ENCODE data around the gene NPAS1. TPM values are rescaled to one million over a fixed set of nuclear protein-coding genes. Genes with fewer than 3 reads are reported as not detected.
"Not testable (repeated sequence)": the region's sequence is repeated elsewhere in the genome, so short reads cannot be mapped to it uniquely, and the experiment has no call there.

The NPAS1 gene
- total RNA-seq, 3 donors from 2014 or later (not counting 1 experiment from before 2014, with no cell fraction given), result 0.64 to 0.65 TPM; not detected in 1

GRCh38 chr19:47075179-47075810 lies 55.7 kb downstream of the NPAS1 start:
- intact Hi-C loops (cut with micrococcal nuclease), result loop anchor here (5.0 kb wide), 1 partner anchor 37 kb away; the partner anchor contains the start of gene ZC3H4
- ATAC-seq (peak in 1 of 3 donors; percentile 57), DNase-seq (no peak)
- Histone ChIP-seq H3K27me3 (ENCODE audit: control insufficient read depth, insufficient read depth, low read length) (no peaks in the 10 kb centered on the region), H3K9me3 (ENCODE audit: control insufficient read depth, insufficient read depth, low read length) (no peaks in the 10 kb centered on the region), H3K4me3 (ENCODE audit: low read length) (no peak overlapping the region), H3K36me3 (ENCODE audit: control insufficient read depth, insufficient read depth, low read length) (peaks cover 62% of the 10 kb centered on the region), H3K4me1 (ENCODE audit: control insufficient read depth, insufficient read depth, low read length) (peaks cover 10% of the 10 kb centered on the region), H3K27ac (ENCODE audit: low read length) (no peak overlapping the region)
- no peak for TF ChIP-seq CTCF (IDR thresholded peaks at IDR 0.05)
- Mint-ChIP-seq H3K27ac (peak overlapping the region in 1 of 2 donors; percentile 61), H3K9me3 (no peaks in the 10 kb centered on the region), H3K4me1 (peaks cover 12 to 16% of the 10 kb centered on the region in 2 donors), H3K4me3 (no peak overlapping the region), H3K36me3 (no peaks in the 10 kb centered on the region), H3K27me3 (ENCODE audit: low read depth in 2 of 2) (no peaks in the 10 kb centered on the region)
- 77% methylated on average over 15 of the region's 15 CpGs for WGBS (ENCODE audit: insufficient coverage)

- Histone ChIP-seq H3K4me1 (ENCODE audit: control insufficient read depth, insufficient read depth, low read length) (peaks cover 10% of the 10 kb centered on the region), H3K4me3 (ENCODE audit: low read length) (no peak overlapping the region), H3K9me3 (ENCODE audit: control insufficient read depth, insufficient read depth, low read length) (no peaks in the 10 kb centered on the region), H3K27me3 (ENCODE audit: control insufficient read depth, insufficient read depth, low read length) (no peaks in the 10 kb centered on the region), H3K36me3 (ENCODE audit: control insufficient read depth, insufficient read depth, low read length) (peaks cover 61% of the 10 kb centered on the region), H3K27ac (ENCODE audit: low read length) (no peak overlapping the region)
- intact Hi-C loops (cut with micrococcal nuclease), result loop anchor here (5.0 kb wide), 1 partner anchor 36 kb away; the partner anchor contains the start of gene ZC3H4
- Mint-ChIP-seq H3K36me3 (no peaks in the 10 kb centered on the region), H3K9me3 (no peaks in the 10 kb centered on the region), H3K27ac (peak overlapping the region in 1 of 2 donors; percentile 61), H3K27me3 (ENCODE audit: low read depth in 2 of 2) (no peaks in the 10 kb centered on the region), H3K4me1 (peaks cover 10 to 12% of the 10 kb centered on the region in 2 donors), H3K4me3 (no peak overlapping the region)
- TF ChIP-seq CTCF (IDR thresholded peaks at IDR 0.05), result no peak
- ATAC-seq (no peak), DNase-seq (no peak)
- WGBS (ENCODE audit: insufficient coverage), result 93% methylated on average over 13 of the region's 13 CpGs
Observed at GRCh38 chr19:47075941-47076340, 56.3 kb downstream of the NPAS1 start.

- WGBS (ENCODE audit: insufficient coverage), result 99% methylated on average over 13 of the region's 13 CpGs
Observed at GRCh38 chr19:47078351-47078750, 58.7 kb downstream of the NPAS1 start.

GRCh38 chr19:47081095-47081494 lies 61.5 kb downstream of the NPAS1 start:
- no peaks in the 10 kb centered on the region for H3K27me3 Mint-ChIP-seq (ENCODE audit: low read depth in 2 of 2)
- H3K36me3 ChIP-seq (ENCODE audit: control insufficient read depth, insufficient read depth, low read length), result peaks cover 72% of the 10 kb centered on the region
- DNase-seq (no peak), ATAC-seq (no peak)
- H3K36me3 Mint-ChIP-seq, result peaks cover 6% of the 10 kb centered on the region
- peaks cover 0 to 2% of the 10 kb centered on the region in 2 donors for H3K4me1 Mint-ChIP-seq
- no peaks in the 10 kb centered on the region for H3K9me3 Mint-ChIP-seq
- TF ChIP-seq CTCF (IDR thresholded peaks at IDR 0.05), result no peak
- 96% methylated on average over 6 of the region's 6 CpGs for WGBS (ENCODE audit: insufficient coverage)
- H3K27me3 ChIP-seq (ENCODE audit: control insufficient read depth, insufficient read depth, low read length), result no peaks in the 10 kb centered on the region
- no peak overlapping the region for H3K4me3 Mint-ChIP-seq
- H3K9me3 ChIP-seq (ENCODE audit: control insufficient read depth, insufficient read depth, low read length), result no peaks in the 10 kb centered on the region
- H3K27ac ChIP-seq (ENCODE audit: low read length), result no peak overlapping the region
- H3K27ac Mint-ChIP-seq, result no peak overlapping the region
- intact Hi-C loops (cut with micrococcal nuclease), result no loop called here
- no peak overlapping the region for H3K4me3 ChIP-seq (ENCODE audit: low read length)
- H3K4me1 ChIP-seq (ENCODE audit: control insufficient read depth, insufficient read depth, low read length), result no peaks in the 10 kb centered on the region

More at GRCh38 chr19:47078351-47078750, 58.7 kb downstream of the NPAS1 start:
- H3K9me3 Mint-ChIP-seq; H3K4me3 Mint-ChIP-seq; H3K27ac Mint-ChIP-seq; H3K27ac ChIP-seq (ENCODE audit: low read length); H3K27me3 ChIP-seq (ENCODE audit: control insufficient read depth, insufficient read depth, low read length); H3K36me3 Mint-ChIP-seq; H3K4me3 ChIP-seq (ENCODE audit: low read length); H3K27me3 Mint-ChIP-seq (ENCODE audit: low read depth in 2 of 2); H3K9me3 ChIP-seq (ENCODE audit: control insufficient read depth, insufficient read depth, low read length); ATAC-seq; DNase-seq: not testable (repeated sequence)
- intact Hi-C loops (cut with micrococcal nuclease), result loop anchor here (5.0 kb wide), 1 partner anchor 34 kb away; the partner anchor contains the start of gene ZC3H4
- H3K4me1 ChIP-seq (ENCODE audit: control insufficient read depth, insufficient read depth, low read length), result peaks cover 10% of the 10 kb centered on the region
- H3K4me1 Mint-ChIP-seq, result peaks cover 7 to 12% of the 10 kb centered on the region in 2 donors
- peaks cover 65% of the 10 kb centered on the region for H3K36me3 ChIP-seq (ENCODE audit: control insufficient read depth, insufficient read depth, low read length)
